ENCODE results near the gene C13orf42.

DNA sequence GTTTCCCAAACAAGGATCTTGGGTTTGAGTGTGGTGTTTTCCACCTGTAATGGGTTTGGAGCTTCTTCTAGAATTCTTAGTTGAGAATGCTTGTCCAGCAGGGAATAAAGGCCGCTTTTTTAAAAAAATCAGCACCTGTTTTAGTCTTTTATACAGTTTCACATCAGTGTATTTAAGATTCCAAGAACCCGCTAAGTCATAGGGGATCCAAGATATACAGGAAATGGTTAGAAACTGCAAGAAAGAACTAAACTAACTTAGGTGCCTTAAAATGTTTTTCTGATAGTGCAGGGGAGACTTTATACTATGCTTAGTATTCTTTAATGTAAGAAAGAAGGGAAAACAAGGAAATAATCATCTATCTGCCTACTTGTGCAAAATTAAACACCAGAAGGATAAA is 74.7 kb downstream of the C13orf42 start:
- no peak for TF ChIP-seq POLR2A (IDR thresholded peaks at IDR 0.05)
- TF ChIP-seq, protein P1, sequence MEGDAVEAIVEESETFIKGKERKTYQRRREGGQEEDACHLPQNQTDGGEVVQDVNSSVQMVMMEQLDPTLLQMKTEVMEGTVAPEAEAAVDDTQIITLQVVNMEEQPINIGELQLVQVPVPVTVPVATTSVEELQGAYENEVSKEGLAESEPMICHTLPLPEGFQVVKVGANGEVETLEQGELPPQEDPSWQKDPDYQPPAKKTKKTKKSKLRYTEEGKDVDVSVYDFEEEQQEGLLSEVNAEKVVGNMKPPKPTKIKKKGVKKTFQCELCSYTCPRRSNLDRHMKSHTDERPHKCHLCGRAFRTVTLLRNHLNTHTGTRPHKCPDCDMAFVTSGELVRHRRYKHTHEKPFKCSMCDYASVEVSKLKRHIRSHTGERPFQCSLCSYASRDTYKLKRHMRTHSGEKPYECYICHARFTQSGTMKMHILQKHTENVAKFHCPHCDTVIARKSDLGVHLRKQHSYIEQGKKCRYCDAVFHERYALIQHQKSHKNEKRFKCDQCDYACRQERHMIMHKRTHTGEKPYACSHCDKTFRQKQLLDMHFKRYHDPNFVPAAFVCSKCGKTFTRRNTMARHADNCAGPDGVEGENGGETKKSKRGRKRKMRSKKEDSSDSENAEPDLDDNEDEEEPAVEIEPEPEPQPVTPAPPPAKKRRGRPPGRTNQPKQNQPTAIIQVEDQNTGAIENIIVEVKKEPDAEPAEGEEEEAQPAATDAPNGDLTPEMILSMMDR (IDR thresholded peaks at IDR 0.05), result no peak
